GM23338 (cell line): ENCODE data around the gene CEACAM18.

Experiments used
- CREB1 ChIP-seq: fragments of 250-450 bp; sonication (Bioruptor Pico); IDR thresholded peaks from 2 replicates; pipeline ENCODE4 v1.5.0; 2020; ENCODE audit warnings: low read depth, mild to moderate bottlenecking, moderate library complexity
- EZH2 ChIP-seq: fragments of 200-600 bp; sonication (generic); IDR thresholded peaks from one replicate; pipeline ENCODE4 v1.8.0; 2017; ENCODE audit warnings: antibody characterized with exemption, mild to moderate bottlenecking, low read depth; ENCODE audit not compliant: unreplicated experiment
- EZH2phosphoT487 ChIP-seq: fragments of 200-600 bp; sonication (generic); IDR thresholded peaks from one replicate; pipeline ENCODE4 v1.8.1; 2018; ENCODE audit warnings: antibody characterized with exemption; ENCODE audit not compliant: unreplicated experiment
- JUNB ChIP-seq: IDR thresholded peaks from one replicate; pipeline ENCODE4 v1.6.1; 2016; ENCODE audit warnings: antibody characterized with exemption; ENCODE audit not compliant: unreplicated experiment
- POLR2AphosphoS5 ChIP-seq: IDR thresholded peaks from 2 replicates; pipeline ENCODE4 v1.6.1; 2016; ENCODE audit warnings: antibody characterized with exemption, low read depth
- REST ChIP-seq: IDR thresholded peaks from one replicate; pipeline ENCODE4 v1.6.1; 2018; ENCODE audit warnings: antibody characterized with exemption; ENCODE audit not compliant: unreplicated experiment
- STAT1 ChIP-seq: IDR thresholded peaks from one replicate; pipeline ENCODE4 v1.6.1; 2016; ENCODE audit warnings: antibody characterized with exemption; ENCODE audit not compliant: unreplicated experiment
- ZNF331 ChIP-seq: fragments of 250-450 bp; sonication (Bioruptor Pico); IDR thresholded peaks from 2 replicates; pipeline ENCODE4 v1.5.0; 2020; ENCODE audit warnings: low read depth, mild to moderate bottlenecking, moderate library complexity
- TF ChIP-seq, protein P1 (sequence below), 2 experiments: fragments of 200-600 bp in 1 of 2; sonication (generic) in 1 of 2; conservative IDR thresholded peaks; 2 replicates each; pipeline versions ENCODE4 v1.5.1 to v1.6.1; 2016 to 2017; ENCODE audit warnings: antibody characterized with exemption in 2 of 2, low read depth in 2 of 2, mild to moderate bottlenecking in 2 of 2, moderate library complexity in 1 of 2
- TF ChIP-seq, protein P2 (sequence below): IDR thresholded peaks from 2 replicates; pipeline ENCODE4 v1.6.1; 2016; ENCODE audit warnings: antibody characterized with exemption
- TF ChIP-seq, protein P3 (sequence below): fragments of 250-450 bp; sonication (Bioruptor Pico); IDR thresholded peaks from 2 replicates; pipeline ENCODE4 v1.5.0; 2020; ENCODE audit warnings: mild to moderate bottlenecking, moderate library complexity

DNA sequence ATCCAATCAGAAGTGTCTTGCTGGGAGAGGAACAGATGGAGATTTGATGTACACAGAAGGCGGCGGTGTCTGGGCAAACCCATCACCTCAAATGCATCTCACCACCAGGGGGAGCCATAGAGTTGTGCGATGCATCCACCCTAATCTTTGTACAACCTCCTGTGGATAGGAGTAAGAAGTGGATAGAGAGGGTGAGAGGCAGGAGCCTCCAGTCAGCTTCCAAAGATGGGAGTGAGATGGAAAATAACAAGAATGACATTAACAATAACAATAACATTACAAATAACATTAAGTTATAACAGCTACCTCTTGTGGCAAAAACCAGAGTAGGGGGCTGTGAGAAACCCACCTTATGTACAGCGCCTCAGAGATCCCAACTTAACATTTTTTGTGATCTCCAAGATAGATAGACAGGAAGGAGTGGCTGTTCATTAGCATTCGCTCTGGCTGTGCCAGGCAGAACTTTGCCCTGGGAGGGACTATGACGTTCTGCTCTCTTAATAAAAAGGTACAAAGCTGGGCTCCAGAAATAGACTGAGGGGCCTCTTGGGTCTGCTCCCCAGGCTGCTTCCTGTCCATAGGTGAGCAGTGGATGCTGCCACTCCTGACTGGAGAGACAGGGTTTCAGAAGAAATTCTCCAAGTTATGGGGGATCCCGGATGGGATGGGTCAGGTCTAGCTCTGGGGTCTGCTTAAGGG, 5.2 kb upstream of the CEACAM18 start:
- TF ChIP-seq, protein P1, sequence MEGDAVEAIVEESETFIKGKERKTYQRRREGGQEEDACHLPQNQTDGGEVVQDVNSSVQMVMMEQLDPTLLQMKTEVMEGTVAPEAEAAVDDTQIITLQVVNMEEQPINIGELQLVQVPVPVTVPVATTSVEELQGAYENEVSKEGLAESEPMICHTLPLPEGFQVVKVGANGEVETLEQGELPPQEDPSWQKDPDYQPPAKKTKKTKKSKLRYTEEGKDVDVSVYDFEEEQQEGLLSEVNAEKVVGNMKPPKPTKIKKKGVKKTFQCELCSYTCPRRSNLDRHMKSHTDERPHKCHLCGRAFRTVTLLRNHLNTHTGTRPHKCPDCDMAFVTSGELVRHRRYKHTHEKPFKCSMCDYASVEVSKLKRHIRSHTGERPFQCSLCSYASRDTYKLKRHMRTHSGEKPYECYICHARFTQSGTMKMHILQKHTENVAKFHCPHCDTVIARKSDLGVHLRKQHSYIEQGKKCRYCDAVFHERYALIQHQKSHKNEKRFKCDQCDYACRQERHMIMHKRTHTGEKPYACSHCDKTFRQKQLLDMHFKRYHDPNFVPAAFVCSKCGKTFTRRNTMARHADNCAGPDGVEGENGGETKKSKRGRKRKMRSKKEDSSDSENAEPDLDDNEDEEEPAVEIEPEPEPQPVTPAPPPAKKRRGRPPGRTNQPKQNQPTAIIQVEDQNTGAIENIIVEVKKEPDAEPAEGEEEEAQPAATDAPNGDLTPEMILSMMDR (conservative IDR thresholded peaks at IDR 0.05; ENCODE audit: low read depth in 2 of 2) = peak; percentile 86 to 97
- TF ChIP-seq REST (no peak), POLR2AphosphoS5 (no peak), EZH2 (no peak), EZH2phosphoT487 (no peak), ZNF331 (CRISPR knock-in tag) (no peak), STAT1 (no peak), JUNB (no peak), CREB1 (no peak)
- TF ChIP-seq, protein P2, sequence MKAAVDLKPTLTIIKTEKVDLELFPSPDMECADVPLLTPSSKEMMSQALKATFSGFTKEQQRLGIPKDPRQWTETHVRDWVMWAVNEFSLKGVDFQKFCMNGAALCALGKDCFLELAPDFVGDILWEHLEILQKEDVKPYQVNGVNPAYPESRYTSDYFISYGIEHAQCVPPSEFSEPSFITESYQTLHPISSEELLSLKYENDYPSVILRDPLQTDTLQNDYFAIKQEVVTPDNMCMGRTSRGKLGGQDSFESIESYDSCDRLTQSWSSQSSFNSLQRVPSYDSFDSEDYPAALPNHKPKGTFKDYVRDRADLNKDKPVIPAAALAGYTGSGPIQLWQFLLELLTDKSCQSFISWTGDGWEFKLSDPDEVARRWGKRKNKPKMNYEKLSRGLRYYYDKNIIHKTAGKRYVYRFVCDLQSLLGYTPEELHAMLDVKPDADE = no peak
- TF ChIP-seq, protein P3, sequence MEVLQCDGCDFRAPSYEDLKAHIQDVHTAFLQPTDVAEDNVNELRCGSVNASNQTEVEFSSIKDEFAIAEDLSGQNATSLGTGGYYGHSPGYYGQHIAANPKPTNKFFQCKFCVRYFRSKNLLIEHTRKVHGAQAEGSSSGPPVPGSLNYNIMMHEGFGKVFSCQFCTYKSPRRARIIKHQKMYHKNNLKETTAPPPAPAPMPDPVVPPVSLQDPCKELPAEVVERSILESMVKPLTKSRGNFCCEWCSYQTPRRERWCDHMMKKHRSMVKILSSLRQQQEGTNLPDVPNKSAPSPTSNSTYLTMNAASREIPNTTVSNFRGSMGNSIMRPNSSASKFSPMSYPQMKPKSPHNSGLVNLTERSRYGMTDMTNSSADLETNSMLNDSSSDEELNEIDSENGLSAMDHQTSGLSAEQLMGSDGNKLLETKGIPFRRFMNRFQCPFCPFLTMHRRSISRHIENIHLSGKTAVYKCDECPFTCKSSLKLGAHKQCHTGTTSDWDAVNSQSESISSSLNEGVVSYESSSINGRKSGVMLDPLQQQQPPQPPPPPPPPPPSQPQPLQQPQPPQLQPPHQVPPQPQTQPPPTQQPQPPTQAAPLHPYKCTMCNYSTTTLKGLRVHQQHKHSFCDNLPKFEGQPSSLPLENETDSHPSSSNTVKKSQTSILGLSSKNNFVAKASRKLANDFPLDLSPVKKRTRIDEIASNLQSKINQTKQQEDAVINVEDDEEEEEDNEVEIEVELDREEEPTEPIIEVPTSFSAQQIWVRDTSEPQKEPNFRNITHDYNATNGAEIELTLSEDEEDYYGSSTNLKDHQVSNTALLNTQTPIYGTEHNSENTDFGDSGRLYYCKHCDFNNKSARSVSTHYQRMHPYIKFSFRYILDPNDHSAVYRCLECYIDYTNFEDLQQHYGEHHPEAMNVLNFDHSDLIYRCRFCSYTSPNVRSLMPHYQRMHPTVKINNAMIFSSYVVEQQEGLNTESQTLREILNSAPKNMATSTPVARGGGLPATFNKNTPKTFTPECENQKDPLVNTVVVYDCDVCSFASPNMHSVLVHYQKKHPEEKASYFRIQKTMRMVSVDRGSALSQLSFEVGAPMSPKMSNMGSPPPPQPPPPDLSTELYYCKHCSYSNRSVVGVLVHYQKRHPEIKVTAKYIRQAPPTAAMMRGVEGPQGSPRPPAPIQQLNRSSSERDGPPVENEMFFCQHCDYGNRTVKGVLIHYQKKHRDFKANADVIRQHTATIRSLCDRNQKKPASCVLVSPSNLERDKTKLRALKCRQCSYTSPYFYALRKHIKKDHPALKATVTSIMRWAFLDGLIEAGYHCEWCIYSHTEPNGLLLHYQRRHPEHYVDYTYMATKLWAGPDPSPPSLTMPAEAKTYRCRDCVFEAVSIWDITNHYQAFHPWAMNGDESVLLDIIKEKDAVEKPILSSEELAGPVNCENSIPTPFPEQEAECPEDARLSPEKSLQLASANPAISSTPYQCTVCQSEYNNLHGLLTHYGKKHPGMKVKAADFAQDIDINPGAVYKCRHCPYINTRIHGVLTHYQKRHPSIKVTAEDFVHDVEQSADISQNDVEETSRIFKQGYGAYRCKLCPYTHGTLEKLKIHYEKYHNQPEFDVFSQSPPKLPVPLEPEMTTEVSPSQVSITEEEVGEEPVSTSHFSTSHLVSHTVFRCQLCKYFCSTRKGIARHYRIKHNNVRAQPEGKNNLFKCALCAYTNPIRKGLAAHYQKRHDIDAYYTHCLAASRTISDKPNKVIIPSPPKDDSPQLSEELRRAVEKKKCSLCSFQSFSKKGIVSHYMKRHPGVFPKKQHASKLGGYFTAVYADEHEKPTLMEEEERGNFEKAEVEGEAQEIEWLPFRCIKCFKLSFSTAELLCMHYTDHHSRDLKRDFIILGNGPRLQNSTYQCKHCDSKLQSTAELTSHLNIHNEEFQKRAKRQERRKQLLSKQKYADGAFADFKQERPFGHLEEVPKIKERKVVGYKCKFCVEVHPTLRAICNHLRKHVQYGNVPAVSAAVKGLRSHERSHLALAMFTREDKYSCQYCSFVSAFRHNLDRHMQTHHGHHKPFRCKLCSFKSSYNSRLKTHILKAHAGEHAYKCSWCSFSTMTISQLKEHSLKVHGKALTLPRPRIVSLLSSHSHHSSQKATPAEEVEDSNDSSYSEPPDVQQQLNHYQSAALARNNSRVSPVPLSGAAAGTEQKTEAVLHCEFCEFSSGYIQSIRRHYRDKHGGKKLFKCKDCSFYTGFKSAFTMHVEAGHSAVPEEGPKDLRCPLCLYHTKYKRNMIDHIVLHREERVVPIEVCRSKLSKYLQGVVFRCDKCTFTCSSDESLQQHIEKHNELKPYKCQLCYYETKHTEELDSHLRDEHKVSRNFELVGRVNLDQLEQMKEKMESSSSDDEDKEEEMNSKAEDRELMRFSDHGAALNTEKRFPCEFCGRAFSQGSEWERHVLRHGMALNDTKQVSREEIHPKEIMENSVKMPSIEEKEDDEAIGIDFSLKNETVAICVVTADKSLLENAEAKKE (CRISPR knock-in tag) = no peak
